K562 (cell line): Measurements from ENCODE around the gene SNRNP70. TPM values are rescaled to one million over a fixed set of nuclear protein-coding genes. Genes with fewer than 3 reads are reported as not detected.

Source experiments
- ATF2 ChIP-seq: sonication (generic); formaldehyde crosslinking; IDR thresholded peaks from 2 replicates; pipeline ENCODE4 v1.8.1; 2022; ENCODE audit warnings: missing genetic modification reagents
- CREB1 ChIP-seq, 2 experiments: sonication (generic) in 1 of 2; formaldehyde crosslinking in 1 of 2; IDR thresholded peaks; 2 replicates each; pipeline versions ENCODE4 v1.6.1 to v1.8.0; 2012 to 2022; ENCODE audit warnings: inconsistent platforms in 1 of 2, mild to moderate bottlenecking in 1 of 2, missing genetic modification reagents in 1 of 2, moderate library complexity in 1 of 2
- FIP1L1 ChIP-seq: fragments of 200-400 bp; formaldehyde crosslinking; IDR thresholded peaks from 2 replicates; pipeline ENCODE4 v1.6.1; 2018; ENCODE audit warnings: mild to moderate bottlenecking, low read depth, low read length; ENCODE audit not compliant: poor library complexity, severe bottlenecking
- HDAC1 ChIP-seq, 2 experiments: fragments of 450-650 bp; IDR thresholded peaks; 2 replicates each; pipeline ENCODE4 v1.6.1; 2016 to 2017; ENCODE audit warnings: inconsistent platforms in 1 of 2, mild to moderate bottlenecking in 1 of 2, moderate library complexity in 1 of 2
- JUN ChIP-seq, 2 experiments: sonication (generic) in 1 of 2; formaldehyde crosslinking in 1 of 2; IDR thresholded peaks; 2 replicates each; pipeline versions ENCODE4 v1.6.1 to v1.8.0; 2012 to 2022; ENCODE audit warnings: borderline replicate concordance in 2 of 2, mild to moderate bottlenecking in 2 of 2, improper control_type of control experiment in 1 of 2, low read depth in 1 of 2, low read length in 1 of 2, missing genetic modification reagents in 1 of 2
- MAFK ChIP-seq: IDR thresholded peaks from 2 replicates; pipeline ENCODE4 v1.6.1; 2011; ENCODE audit warnings: low read length, improper control_type of control experiment
- NCOR1 ChIP-seq: fragments of 450-650 bp; IDR thresholded peaks from 2 replicates; pipeline ENCODE4 v1.6.1; 2016; ENCODE audit warnings: mild to moderate bottlenecking, moderate library complexity
- NR1H2 ChIP-seq: sonication (generic); formaldehyde crosslinking; IDR thresholded peaks from 2 replicates; pipeline ENCODE4 v1.4.0; 2020; ENCODE audit warnings: mild to moderate bottlenecking, missing genetic modification reagents
- PHB ChIP-seq: fragments of 250-450 bp; sonication (Bioruptor Pico); IDR thresholded peaks from 2 replicates; pipeline ENCODE4 v1.5.0; 2021
- RBM25 ChIP-seq: fragments of 200-400 bp; formaldehyde crosslinking; IDR thresholded peaks from 2 replicates; pipeline ENCODE4 v1.6.1; 2018; ENCODE audit warnings: low read length, low read depth, moderate library complexity; ENCODE audit not compliant: severe bottlenecking
- SREBF2 ChIP-seq: sonication (generic); formaldehyde crosslinking; IDR thresholded peaks from 2 replicates; pipeline ENCODE4 v1.4.0; 2020; ENCODE audit warnings: mild to moderate bottlenecking, missing genetic modification reagents
- USF1 ChIP-seq: sonication (generic); formaldehyde crosslinking; IDR thresholded peaks from 2 replicates; pipeline ENCODE4 v1.9.0; 2022; ENCODE audit warnings: mild to moderate bottlenecking, missing genetic modification reagents
- USF2 ChIP-seq: sonication (generic); formaldehyde crosslinking; IDR thresholded peaks from 2 replicates; pipeline ENCODE4 v1.5.0; 2020; ENCODE audit warnings: missing genetic modification reagents
- ZNF282 ChIP-seq: sonication (generic); formaldehyde crosslinking; IDR thresholded peaks from 2 replicates; pipeline ENCODE4 v1.8.1; 2023; ENCODE audit warnings: missing genetic modification reagents
- ZNF311 ChIP-seq: fragments of 250-450 bp; sonication (Bioruptor Pico); IDR thresholded peaks from 2 replicates; pipeline ENCODE4 v1.4.0; 2020; ENCODE audit warnings: mild to moderate bottlenecking, moderate library complexity
- polyA plus RNA-seq, 8 experiments: library from polyadenylated mRNA; depleted of rRNA in 4 of 8; stranded (reverse) in 5 of 8; unstranded in 3 of 8; fragments of >200 nt; fragmentation: Nextera tagmentation in 2 of 8; fragmentation: Illumina TruSeq in 1 of 8; extraction: Ambion mirVana in 2 of 8; extraction: Trizol in 1 of 8; gene quantifications; 2 replicates each; pipeline versions ENCODE4 v1.2.1 to v1.2.3, GENCODE V29; 2011 to 2014; ENCODE audit warnings: inconsistent platforms in 1 of 8, missing spikeins in 1 of 8
- total RNA-seq, 7 experiments: library from RNA; depleted of rRNA in 6 of 7; stranded (reverse); fragments of >200 nt in 6 of 7; fragmentation: Illumina TruSeq in 2 of 7; extraction: Trizol in 2 of 7; gene quantifications; 2 replicates each; pipeline versions ENCODE4 v1.2.1 to v1.2.3, GENCODE V29; 2011 to 2021; ENCODE audit warnings: low replicate concordance in 1 of 7
- TF ChIP-seq, protein P1 (sequence below): fragments of 250-450 bp; sonication (Bioruptor Pico); IDR thresholded peaks from 2 replicates; pipeline ENCODE4 v1.4.0; 2020; ENCODE audit warnings: mild to moderate bottlenecking
- TF ChIP-seq, protein P2 (sequence below), 2 experiments: fragments of 250-450 bp in 1 of 2; fragments of 450-650 bp in 1 of 2; sonication (Bioruptor Pico) in 1 of 2; IDR thresholded peaks; 2 replicates each; pipeline versions ENCODE4 v1.6.1 to v1.8.0; 2016 to 2021; ENCODE audit warnings: mild to moderate bottlenecking in 2 of 2, moderate library complexity in 2 of 2, missing compliant biosample characterization in 1 of 2, missing genetic modification characterization in 1 of 2

SNRNP70 gene
- total and polyA plus RNA-seq, 9 of the 15 experiments (the other 6 are each of a cell fraction or from before 2014, with no cell fraction given): 2.8 to 496 (median 136) TPM

DNA sequence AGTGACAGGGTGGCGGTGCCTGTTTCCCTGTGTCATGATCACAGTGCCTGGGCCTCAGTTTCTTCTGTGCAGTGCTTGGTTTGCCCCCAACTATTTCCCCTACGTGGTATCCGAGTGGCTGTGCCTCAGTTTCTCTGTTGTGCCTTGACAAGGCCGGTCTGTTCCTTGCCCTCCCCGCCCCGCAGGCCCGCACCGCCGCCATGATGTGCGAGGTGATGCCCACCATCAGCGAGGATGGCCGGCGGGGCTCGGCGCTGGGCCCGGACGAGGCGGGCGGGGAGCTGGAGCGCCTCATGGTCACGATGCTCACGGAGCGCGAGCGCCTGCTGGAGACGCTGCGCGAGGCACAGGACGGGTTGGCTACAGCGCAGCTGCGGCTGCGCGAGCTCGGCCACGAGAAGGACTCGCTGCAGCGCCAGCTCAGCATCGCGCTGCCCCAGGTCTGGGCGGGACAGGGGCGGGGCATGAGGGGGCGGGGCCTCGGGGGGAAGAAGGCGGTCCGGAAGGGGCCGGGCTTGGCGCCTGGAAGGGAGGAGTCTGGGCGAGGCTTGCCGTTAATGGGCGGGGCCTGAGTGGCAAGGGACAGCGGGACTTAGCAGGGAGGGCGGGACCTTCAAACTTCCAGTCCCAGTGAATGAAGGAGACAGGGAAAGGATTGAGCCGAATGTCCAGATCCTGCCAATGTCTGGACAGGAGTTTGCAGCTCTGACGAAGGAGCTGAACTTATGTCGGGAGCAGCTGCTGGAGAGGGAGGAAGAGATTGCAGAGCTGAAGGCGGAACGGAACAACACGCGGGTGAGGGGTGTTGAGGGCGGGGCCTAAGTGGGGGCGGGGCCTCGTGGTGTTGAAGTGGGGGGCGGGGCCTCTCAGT is 42.7 kb downstream of the SNRNP70 start (continued):
- TF ChIP-seq PHB (CRISPR knock-in tag) (no peak), USF1 (CRISPR knock-in tag) (peak; percentile 80), ZNF311 (CRISPR knock-in tag) (no peak), NCOR1 (no peak), ATF2 (CRISPR knock-in tag) (peak; percentile 81; the same call in 1 of the 2 replicates), HDAC1 (IDR thresholded peaks at IDR 0.05) (peak in 1 of 2 experiments; percentile 97; a peak in 2 of 4 replicates), ZNF282 (CRISPR knock-in tag) (peak; percentile 99; the same call in 1 of the 2 replicates), MAFK (0 out of 2 replicates have a peak, but pooled peaks have one; percentile 8), CREB1 (IDR thresholded peaks at IDR 0.05) (no peak), CREB1 (CRISPR knock-in tag; IDR thresholded peaks at IDR 0.05) (peak; percentile 65; the same call in 1 of the 2 replicates), SREBF2 (CRISPR knock-in tag) (no peak), FIP1L1 (peak; percentile 61), USF2 (peak; percentile 32; the same call in 1 of the 2 replicates), NR1H2 (peak; percentile 94; the same call in 1 of the 2 replicates), RBM25 (no peak), JUN (IDR thresholded peaks at IDR 0.05; ENCODE audit: borderline replicate concordance, low read depth, low read length) (peak; percentile 59; the same call in 1 of the 2 replicates), JUN (CRISPR knock-in tag; IDR thresholded peaks at IDR 0.05; ENCODE audit: borderline replicate concordance) (peak; percentile 45; the same call in 1 of the 2 replicates)
- TF ChIP-seq, protein P1, sequence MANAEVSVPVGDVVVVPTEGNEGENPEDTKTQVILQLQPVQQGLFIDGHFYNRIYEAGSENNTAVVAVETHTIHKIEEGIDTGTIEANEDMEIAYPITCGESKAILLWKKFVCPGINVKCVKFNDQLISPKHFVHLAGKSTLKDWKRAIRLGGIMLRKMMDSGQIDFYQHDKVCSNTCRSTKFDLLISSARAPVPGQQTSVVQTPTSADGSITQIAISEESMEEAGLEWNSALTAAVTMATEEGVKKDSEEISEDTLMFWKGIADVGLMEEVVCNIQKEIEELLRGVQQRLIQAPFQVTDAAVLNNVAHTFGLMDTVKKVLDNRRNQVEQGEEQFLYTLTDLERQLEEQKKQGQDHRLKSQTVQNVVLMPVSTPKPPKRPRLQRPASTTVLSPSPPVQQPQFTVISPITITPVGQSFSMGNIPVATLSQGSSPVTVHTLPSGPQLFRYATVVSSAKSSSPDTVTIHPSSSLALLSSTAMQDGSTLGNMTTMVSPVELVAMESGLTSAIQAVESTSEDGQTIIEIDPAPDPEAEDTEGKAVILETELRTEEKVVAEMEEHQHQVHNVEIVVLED (CRISPR knock-in tag): peak; percentile 75
- TF ChIP-seq, protein P2, sequence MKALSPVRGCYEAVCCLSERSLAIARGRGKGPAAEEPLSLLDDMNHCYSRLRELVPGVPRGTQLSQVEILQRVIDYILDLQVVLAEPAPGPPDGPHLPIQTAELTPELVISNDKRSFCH (CRISPR knock-in tag; IDR thresholded peaks at IDR 0.05): no peak
- TF ChIP-seq, protein P2 (tag; IDR thresholded peaks at IDR 0.05): peak; percentile 79
